ENCODE results near the gene HOXA6. TPM values are rescaled to one million over a fixed set of nuclear protein-coding genes. Genes with fewer than 3 reads are reported as not detected.
A peak's percentile ranks its signal among the peaks of the same experiment; 100 is the strongest.

Gene HOXA6
- total RNA-seq, 1 donor from 2014 or later = not detected

GRCh38 chr7:27166531-27167505 lies 19.2 kb upstream of the HOXA6 start:
- Mint-ChIP-seq H3K4me1 (ENCODE audit: low read depth, unreplicated experiment) (peaks cover 2% of the 10 kb centered on the region), H3K9me3 (ENCODE audit: unreplicated experiment) (peaks cover 20% of the 10 kb centered on the region), H3K27ac (ENCODE audit: unreplicated experiment) (no peak overlapping the region), H3K36me3 (ENCODE audit: unreplicated experiment) (peaks cover 4% of the 10 kb centered on the region), H3K4me3 (ENCODE audit: unreplicated experiment) (no peak overlapping the region), H3K27me3 (ENCODE audit: unreplicated experiment) (peaks cover 48% of the 10 kb centered on the region)
- no peak for TF ChIP-seq CTCF (IDR thresholded peaks at IDR 0.05; ENCODE audit: partially characterized antibody, unreplicated experiment)
- peak; percentile 9 for DNase-seq

GRCh38 chr7:27165996-27166530 lies 18.5 kb upstream of the HOXA6 start:
- Mint-ChIP-seq H3K27ac (ENCODE audit: unreplicated experiment) (no peak overlapping the region), H3K4me1 (ENCODE audit: low read depth, unreplicated experiment) (peaks cover 2% of the 10 kb centered on the region), H3K36me3 (ENCODE audit: unreplicated experiment) (peaks cover 4% of the 10 kb centered on the region), H3K9me3 (ENCODE audit: unreplicated experiment) (peaks cover 17% of the 10 kb centered on the region), H3K27me3 (ENCODE audit: unreplicated experiment) (peaks cover 44% of the 10 kb centered on the region), H3K4me3 (ENCODE audit: unreplicated experiment) (no peak overlapping the region)
- no peak for TF ChIP-seq CTCF (IDR thresholded peaks at IDR 0.05; ENCODE audit: partially characterized antibody, unreplicated experiment)
- DNase-seq = peak; percentile 25

GRCh38 chr7:27165089-27165995 lies 17.8 kb upstream of the HOXA6 start, which contains the start of gene HOXA9:
HOXA9 (minus strand) TSS chr7:27165537; CDS start chr7:27165457, 80 bp downstream.
- Mint-ChIP-seq H3K27ac (ENCODE audit: unreplicated experiment) (no peak within 1 kb of the TSS), H3K27me3 (ENCODE audit: unreplicated experiment) (peaks cover 43% of the 10 kb centered on the region), H3K4me3 (ENCODE audit: unreplicated experiment) (peak within 1 kb of the TSS; percentile 34), H3K9me3 (ENCODE audit: unreplicated experiment) (peaks cover 16% of the 10 kb centered on the region), H3K36me3 (ENCODE audit: unreplicated experiment) (no peaks in the 10 kb centered on the region), H3K4me1 (ENCODE audit: low read depth, unreplicated experiment) (peaks cover 2% of the 10 kb centered on the region)
- peak; percentile 11 for DNase-seq
- no peak for TF ChIP-seq CTCF (IDR thresholded peaks at IDR 0.05; ENCODE audit: partially characterized antibody, unreplicated experiment)

- Mint-ChIP-seq H3K27ac (ENCODE audit: unreplicated experiment) (no peak overlapping the region), H3K27me3 (ENCODE audit: unreplicated experiment) (peaks cover 46% of the 10 kb centered on the region), H3K36me3 (ENCODE audit: unreplicated experiment) (peaks cover 5% of the 10 kb centered on the region), H3K4me3 (ENCODE audit: unreplicated experiment) (no peak overlapping the region), H3K9me3 (ENCODE audit: unreplicated experiment) (peaks cover 16% of the 10 kb centered on the region), H3K4me1 (ENCODE audit: low read depth, unreplicated experiment) (peaks cover 2% of the 10 kb centered on the region)
- no peak for TF ChIP-seq CTCF (IDR thresholded peaks at IDR 0.05; ENCODE audit: partially characterized antibody, unreplicated experiment)
- DNase-seq = peak; percentile 68
Observed at GRCh38 chr7:27164367-27165088, 17.0 kb upstream of the HOXA6 start.
